Loucy (cell line): ENCODE data around the gene CAST.

Experiments used
- H2AFZ ChIP-seq: fragments of 200-600 bp; sonication (generic); 2 replicates; pipeline ENCODE4 v1.6.0; 2016; ENCODE audit warnings: antibody characterized with exemption, mild to moderate bottlenecking, low read length, moderate library complexity
- H3F3A ChIP-seq: fragments of 200-600 bp; 2 replicates; pipeline ENCODE4 v1.6.0; 2016; ENCODE audit warnings: antibody characterized with exemption, low read depth, mild to moderate bottlenecking
- H3K27me3 ChIP-seq: fragments of 200-600 bp; sonication (generic); 2 replicates; pipeline ENCODE4 v1.6.1; 2014; ENCODE audit warnings: low read length, mild to moderate bottlenecking; ENCODE audit not compliant: insufficient read depth, poor library complexity, severe bottlenecking
- H3K36me3 ChIP-seq: fragments of 200-600 bp; sonication (generic); 2 replicates; pipeline ENCODE4 v1.6.1; 2016; ENCODE audit warnings: low read length; ENCODE audit not compliant: insufficient read depth
- H3K4me1 ChIP-seq: fragments of 200-600 bp; sonication (generic); 2 replicates; pipeline ENCODE4 v1.5.1; 2014; ENCODE audit warnings: low read length, mild to moderate bottlenecking; ENCODE audit not compliant: insufficient read depth, poor library complexity, severe bottlenecking
- H3K4me2 ChIP-seq: fragments of 200-600 bp; sonication (generic); 2 replicates; pipeline ENCODE4 v1.6.0; 2014; ENCODE audit warnings: antibody characterized with exemption, low read length, low read depth, mild to moderate bottlenecking; ENCODE audit not compliant: poor library complexity, severe bottlenecking
- H3K4me3 ChIP-seq: fragments of 200-600 bp; sonication (generic); 2 replicates; pipeline ENCODE4 v1.5.1; 2014; ENCODE audit warnings: low read length, mild to moderate bottlenecking, mixed read lengths; ENCODE audit not compliant: poor library complexity, severe bottlenecking
- H3K79me2 ChIP-seq: fragments of 200-600 bp; sonication (generic); 2 replicates; pipeline ENCODE4 v1.6.1; 2014; ENCODE audit warnings: low read length; ENCODE audit not compliant: insufficient read depth
- H3K9ac ChIP-seq: fragments of 200-600 bp; sonication (generic); 2 replicates; pipeline ENCODE4 v1.6.0; 2014; ENCODE audit warnings: mild to moderate bottlenecking, low read depth, low read length, moderate library complexity; ENCODE audit not compliant: poor library complexity, severe bottlenecking
- H3K9me2 ChIP-seq: fragments of 200-600 bp; sonication (generic); replicated peaks from 2 replicates; pipeline ENCODE4 v1.6.1; 2016; ENCODE audit warnings: low read depth, low read length, mixed read lengths
- H3K9me3 ChIP-seq: fragments of 200-600 bp; sonication (generic); 2 replicates; pipeline ENCODE4 v1.6.1; 2014; ENCODE audit warnings: mild to moderate bottlenecking, antibody characterized with exemption, low read length, low read depth; ENCODE audit not compliant: insufficient read depth
- H4K20me1 ChIP-seq: fragments of 200-600 bp; sonication (generic); 2 replicates; pipeline ENCODE4 v1.6.0; 2014; ENCODE audit warnings: antibody characterized with exemption, low read length, mild to moderate bottlenecking; ENCODE audit not compliant: insufficient read depth, poor library complexity, severe bottlenecking
- CTCF ChIP-seq: fragments of 200-600 bp; sonication (generic); conservative IDR thresholded peaks from 2 replicates; pipeline ENCODE4 v1.5.1; 2014; ENCODE audit warnings: mild to moderate bottlenecking, antibody characterized with exemption, low read length
- EZH2phosphoT487 ChIP-seq: fragments of 200-600 bp; IDR thresholded peaks from 2 replicates; pipeline ENCODE4 v1.6.1; 2018; ENCODE audit warnings: antibody characterized with exemption, mild to moderate bottlenecking, moderate library complexity, borderline replicate concordance

CAST gene

GRCh38 chr5:96734871-96735325 is 72.7 kb downstream of the CAST start:
- H3K9me2 ChIP-seq: no peaks in the 10 kb centered on the region
- H3K4me2 ChIP-seq: no peak overlapping the region
- H3F3A ChIP-seq: no peaks in the 10 kb centered on the region
- H3K36me3 ChIP-seq: peaks cover 22% of the 10 kb centered on the region
- H3K27me3 ChIP-seq: no peaks in the 10 kb centered on the region
- no peaks in the 10 kb centered on the region for H3K9me3 ChIP-seq
- peaks cover 12% of the 10 kb centered on the region for H3K4me1 ChIP-seq
- TF ChIP-seq CTCF (no peak), EZH2phosphoT487 (no peak)
- no peak overlapping the region for H3K4me3 ChIP-seq
- no peaks in the 10 kb centered on the region for H4K20me1 ChIP-seq
- no peak overlapping the region for H2AFZ ChIP-seq
- no peak overlapping the region for H3K9ac ChIP-seq
- H3K79me2 ChIP-seq: no peaks in the 10 kb centered on the region

- H4K20me1 ChIP-seq: no peaks in the 10 kb centered on the region
- no peaks in the 10 kb centered on the region for H3K9me2 ChIP-seq
- no peak overlapping the region for H3K4me3 ChIP-seq
- peaks cover 12% of the 10 kb centered on the region for H3K4me1 ChIP-seq
- H3K27me3 ChIP-seq: no peaks in the 10 kb centered on the region
- peaks cover 33% of the 10 kb centered on the region; the same call in 1 of the 2 replicates for H3K36me3 ChIP-seq
- no peak overlapping the region for H2AFZ ChIP-seq
- no peaks in the 10 kb centered on the region for H3K9me3 ChIP-seq
- no peaks in the 10 kb centered on the region for H3K79me2 ChIP-seq
- H3K9ac ChIP-seq: no peak overlapping the region
- H3K4me2 ChIP-seq: no peak overlapping the region
- TF ChIP-seq CTCF: no peak
- no peak for TF ChIP-seq EZH2phosphoT487
- no peaks in the 10 kb centered on the region for H3F3A ChIP-seq
These were observed 74.8 kb downstream of the CAST start for GRCh38 chr5:96736937-96737336.

GRCh38 chr5:96741106-96741505 is 78.9 kb downstream of the CAST start:
- Histone ChIP-seq H3K9me2 (no peaks in the 10 kb centered on the region), H3K4me1 (peaks cover 27% of the 10 kb centered on the region), H3K4me2 (no peak overlapping the region), H3K9me3 (no peaks in the 10 kb centered on the region), H4K20me1 (no peaks in the 10 kb centered on the region), H3K27me3 (no peaks in the 10 kb centered on the region), H2AFZ (no peak overlapping the region), H3K9ac (no peak overlapping the region), H3K79me2 (no peaks in the 10 kb centered on the region), H3K4me3 (no peak overlapping the region), H3K36me3 (peaks cover 48% of the 10 kb centered on the region; the same call in 1 of the 2 replicates), H3F3A (peaks cover 5% of the 10 kb centered on the region; the same call in 1 of the 2 replicates)
- TF ChIP-seq CTCF: no peak
- no peak for TF ChIP-seq EZH2phosphoT487
